K562 (cell line): ENCODE measurements around the gene ANKRD65. TPM values are rescaled to one million over a fixed set of nuclear protein-coding genes. Genes with fewer than 3 reads are reported as not detected.

Experiments
- ATAC-seq: fragments of 200-7000 bp; cut with Tn5 transposase; 3 replicates; pipeline ENCODE4 v1.9.1; 2020; ENCODE audit warnings: moderate library complexity
- BruUV-seq: library from RNA; stranded (reverse); fragments of 400-500 nt; replicated peaks from 2 replicates; lab custom pipeline; 2021; lab: Mats Ljungman, UMichigan
- CTCF ChIA-PET: fragments of 300-600 bp; formaldehyde crosslinking; extraction: SDS; loops from one replicate; lab custom pipeline; 2021; ENCODE audit warnings: low intra/inter-chr PET ratio; lab: Yijun Ruan, JAX
- POLR2A ChIA-PET: fragments of 300-600, 350-650 bp; sonication (Branson Sonifier 250); formaldehyde crosslinking; extraction: SDS; loops from one replicate; lab custom pipeline; 2021; ENCODE audit warnings: antibody characterized with exemption, inconsistent platforms; lab: Yijun Ruan, JAX
- DNase-seq, 4 experiments: peaks; one replicate each; pipeline versions ENCODE4 v3.0.0 to v3.0.0-alpha.2; 2011 to 2018; ENCODE audit warnings: low spot score in 3 of 4, mixed read lengths in 3 of 4; ENCODE audit errors: extremely low read depth in 1 of 4
- FAIRE-seq: peaks from 2 replicates; lab custom pipeline; 2011; peaks lifted over from hg19 to GRCh38; lab: Jason Lieb, UNC
- H2AFZ ChIP-seq: 2 replicates; pipeline ENCODE4 v1.6.0; 2011; ENCODE audit warnings: low read depth, low read length, control low read depth, inconsistent platforms
- H3K27ac ChIP-seq: fragments of 200-600 bp; 3 replicates; pipeline ENCODE4 v1.8.0; 2011; ENCODE audit warnings: low read depth, mild to moderate bottlenecking, control low read depth, inconsistent platforms, low read length, moderate library complexity, mixed read lengths; ENCODE audit errors: extremely low read depth
- H3K27me3 ChIP-seq, 2 experiments: fragments of 300-600 bp in 1 of 2; 2 replicates in 1 of 2; 3 replicates in 1 of 2; pipeline versions ENCODE4 v1.6.0 to v1.8.0; 2011; ENCODE audit warnings: inconsistent platforms in 2 of 2, low read length in 2 of 2, mild to moderate bottlenecking in 1 of 2, mixed read lengths in 1 of 2, moderate library complexity in 1 of 2; ENCODE audit not compliant: control insufficient read depth in 2 of 2, insufficient read depth in 2 of 2
- H3K36me3 ChIP-seq: fragments of 300-600 bp; 3 replicates; pipeline ENCODE4 v1.8.0; 2011; ENCODE audit warnings: mild to moderate bottlenecking, low read length, inconsistent platforms; ENCODE audit not compliant: control insufficient read depth, insufficient read depth
- H3K4me1 ChIP-seq, 2 experiments: fragments of 200-600 bp in 1 of 2; replicated peaks in 1 of 2; 2 replicates in 1 of 2; 3 replicates in 1 of 2; pipeline versions ENCODE4 v1.5.1 to v1.8.0; 2011; ENCODE audit warnings: inconsistent platforms in 2 of 2, low read length in 2 of 2, mild to moderate bottlenecking in 1 of 2, mixed read lengths in 1 of 2, moderate library complexity in 1 of 2; ENCODE audit not compliant: control insufficient read depth in 2 of 2, insufficient read depth in 2 of 2
- H3K4me2 ChIP-seq: 2 replicates; pipeline ENCODE4 v1.6.1; 2011; ENCODE audit warnings: low read length, control low read depth, inconsistent platforms, mixed read lengths; ENCODE audit not compliant: insufficient read depth
- H3K4me3 ChIP-seq: fragments of 200-600 bp; sonication (generic), shearing (Covaris generic); 2 replicates; pipeline ENCODE4 v1.5.1; 2016; ENCODE audit warnings: control low read depth, inconsistent platforms
- H3K79me2 ChIP-seq: fragments of 200-600 bp; 3 replicates; pipeline ENCODE4 v1.8.0; 2011; ENCODE audit warnings: low read length, inconsistent platforms; ENCODE audit not compliant: control insufficient read depth, insufficient read depth
- H3K9ac ChIP-seq, 2 experiments: 2 replicates each; pipeline versions ENCODE4 v1.6.0 to v1.6.1; 2011; ENCODE audit warnings: low read depth in 2 of 2, low read length in 2 of 2, control low read depth in 1 of 2, inconsistent platforms in 1 of 2, mild to moderate bottlenecking in 1 of 2, mixed read lengths in 1 of 2; ENCODE audit not compliant: insufficient read depth in 1 of 2
- H3K9me1 ChIP-seq: one replicate; pipeline ENCODE4 v1.6.0; 2011; ENCODE audit warnings: inconsistent platforms, mild to moderate bottlenecking, low read length, moderate library complexity; ENCODE audit not compliant: control insufficient read depth, insufficient read depth
- H3K9me3 ChIP-seq: replicated peaks from 2 replicates; pipeline ENCODE4 v1.5.1; 2011; ENCODE audit warnings: low read depth, low read length, inconsistent platforms; ENCODE audit not compliant: control insufficient read depth, insufficient read depth
- H4K20me1 ChIP-seq: replicated peaks from 2 replicates; pipeline ENCODE4 v1.6.1; 2011; ENCODE audit warnings: low read length, inconsistent platforms, mixed read lengths; ENCODE audit not compliant: control insufficient read depth, insufficient read depth
- BRD9 ChIP-seq: fragments of 450-650 bp; IDR thresholded peaks from 2 replicates; pipeline ENCODE4 v1.6.1; 2018; ENCODE audit warnings: low read depth; ENCODE audit not compliant: partially characterized antibody
- HMGN3 ChIP-seq: IDR thresholded peaks from 2 replicates; pipeline ENCODE4 v1.6.1; 2011; ENCODE audit warnings: borderline replicate concordance, low read depth, mild to moderate bottlenecking, mixed read lengths, low read length; ENCODE audit not compliant: insufficient read length; ENCODE audit errors: extremely low read depth
- TFAP4 ChIP-seq: sonication (generic); formaldehyde crosslinking; IDR thresholded peaks from 2 replicates; pipeline ENCODE4 v1.8.0; 2022; ENCODE audit warnings: missing genetic modification reagents, mild to moderate bottlenecking, moderate library complexity, borderline replicate concordance
- WGBS: fragments of 100-300 bp; shearing (Covaris generic); methylation state at CpG from one replicate; pipeline ENCODE4 v1.1.6; 2016; ENCODE audit warnings: low coverage, mixed read lengths; ENCODE audit not compliant: insufficient coverage; ENCODE audit errors: missing lambda C conversion rate; 5-methylcytosine and 5-hydroxymethylcytosine counted together
- in situ Hi-C: fragments of 300-500 bp; cut with MboI; formaldehyde crosslinking; loops from 4 replicates; pipeline ENCODE4 v1.15.0; 2018; ENCODE audit warnings: inconsistent platforms, mixed read lengths
- intact Hi-C: fragments of 100-400 bp; cut with micrococcal nuclease; formaldehyde crosslinking; loops from 2 replicates; pipeline ENCODE4 v1.14.2; 2022
- polyA plus RNA-seq, 8 experiments: library from polyadenylated mRNA; depleted of rRNA in 4 of 8; stranded (reverse) in 5 of 8; unstranded in 3 of 8; fragments of >200 nt; fragmentation: Nextera tagmentation in 2 of 8; fragmentation: Illumina TruSeq in 1 of 8; extraction: Ambion mirVana in 2 of 8; extraction: Trizol in 1 of 8; gene quantifications; 2 replicates each; pipeline versions ENCODE4 v1.2.1 to v1.2.3, GENCODE V29; 2011 to 2014; ENCODE audit warnings: inconsistent platforms in 1 of 8, missing spikeins in 1 of 8
- total RNA-seq, 7 experiments: library from RNA; depleted of rRNA in 6 of 7; stranded (reverse); fragments of >200 nt in 6 of 7; fragmentation: Illumina TruSeq in 2 of 7; extraction: Trizol in 2 of 7; gene quantifications; 2 replicates each; pipeline versions ENCODE4 v1.2.1 to v1.2.3, GENCODE V29; 2011 to 2021; ENCODE audit warnings: low replicate concordance in 1 of 7

Gene ANKRD65
- total and polyA plus RNA-seq, 9 of the 15 experiments (the other 6 are each of a cell fraction or from before 2014, with no cell fraction given): not detected

GRCh38 chr1:1462318-1462966 is 41.4 kb upstream of the ANKRD65 start:
- TF ChIP-seq HMGN3 (peak; percentile 24), BRD9 (no peak), TFAP4 (peak; percentile 21; the same call in 1 of the 2 replicates)
- Histone ChIP-seq H3K36me3 (no peaks in the 10 kb centered on the region), H3K79me2 (no peaks in the 10 kb centered on the region), H3K27me3 (no peaks in the 10 kb centered on the region; a peak in 1 of 5 replicates), H2AFZ (peak overlapping the region; percentile 51; the same call in 1 of the 2 replicates), H3K27ac (no peak overlapping the region), H3K4me1 (peaks cover 0 to 34% of the 10 kb centered on the region in 2 experiments; a peak in 3 of 5 replicates), H3K9me3 (peaks cover 6% of the 10 kb centered on the region; the same call in 1 of the 2 replicates), H3K4me2 (no peak overlapping the region), H3K9me1 (no peaks in the 10 kb centered on the region), H3K4me3 (no peak overlapping the region), H4K20me1 (no peaks in the 10 kb centered on the region), H3K9ac (peak overlapping the region in 1 of 2 experiments; percentile 78; a peak in 2 of 4 replicates)
- ChIA-PET CTCF (no interaction called here), POLR2A (interaction anchor here (1.7 kb wide), 1 partner anchor 21 kb away, joined by 5 read pairs; no protein-coding TSS in a partner anchor)
- 49% methylated on average over 26 of the region's 26 CpGs for WGBS
- peak in 3 of 4 experiments; percentile 30 to 71 (median 65) for DNase-seq
- peak; percentile 63 for ATAC-seq
- no peak for FAIRE-seq
- intact Hi-C loops: no loop called here
- no TSS peak for BruUV-seq
- in situ Hi-C loops: no loop called here
